GM12875 (cell line): Measurements from ENCODE around the gene CNTNAP2.

Experiments used
- H3K4me3 ChIP-seq: one replicate; pipeline ENCODE4 v1.5.1; 2011; ENCODE audit warnings: low read depth, low read length, control low read depth
- TF ChIP-seq, protein P1 (sequence below): IDR thresholded peaks from 2 replicates; pipeline ENCODE4 v1.5.1; 2011; ENCODE audit warnings: low read depth, mild to moderate bottlenecking, control low read depth, inconsistent platforms, low read length, moderate library complexity, borderline replicate concordance; ENCODE audit not compliant: insufficient read depth

Gene CNTNAP2

DNA sequence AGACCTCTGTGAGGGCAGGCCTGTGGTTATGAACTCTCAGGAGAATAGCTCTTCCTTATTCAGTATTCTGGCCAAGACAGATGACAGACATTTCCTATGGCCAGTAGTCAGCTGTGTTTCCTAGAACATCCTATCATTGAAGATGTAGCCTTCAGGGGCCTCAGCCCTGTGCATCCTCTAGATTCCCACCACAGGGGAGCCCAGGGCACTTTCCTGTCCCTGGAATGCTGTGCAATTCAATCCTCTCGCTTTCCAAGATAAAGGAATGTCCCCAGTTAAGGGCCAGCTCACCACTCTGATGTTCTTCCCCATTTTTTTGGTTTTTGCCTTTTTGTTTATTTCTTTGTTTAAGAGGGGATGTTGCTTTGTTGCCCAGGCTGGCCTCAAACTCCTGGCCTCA, 1895.2 kb downstream of the CNTNAP2 start:
- TF ChIP-seq, protein P1, sequence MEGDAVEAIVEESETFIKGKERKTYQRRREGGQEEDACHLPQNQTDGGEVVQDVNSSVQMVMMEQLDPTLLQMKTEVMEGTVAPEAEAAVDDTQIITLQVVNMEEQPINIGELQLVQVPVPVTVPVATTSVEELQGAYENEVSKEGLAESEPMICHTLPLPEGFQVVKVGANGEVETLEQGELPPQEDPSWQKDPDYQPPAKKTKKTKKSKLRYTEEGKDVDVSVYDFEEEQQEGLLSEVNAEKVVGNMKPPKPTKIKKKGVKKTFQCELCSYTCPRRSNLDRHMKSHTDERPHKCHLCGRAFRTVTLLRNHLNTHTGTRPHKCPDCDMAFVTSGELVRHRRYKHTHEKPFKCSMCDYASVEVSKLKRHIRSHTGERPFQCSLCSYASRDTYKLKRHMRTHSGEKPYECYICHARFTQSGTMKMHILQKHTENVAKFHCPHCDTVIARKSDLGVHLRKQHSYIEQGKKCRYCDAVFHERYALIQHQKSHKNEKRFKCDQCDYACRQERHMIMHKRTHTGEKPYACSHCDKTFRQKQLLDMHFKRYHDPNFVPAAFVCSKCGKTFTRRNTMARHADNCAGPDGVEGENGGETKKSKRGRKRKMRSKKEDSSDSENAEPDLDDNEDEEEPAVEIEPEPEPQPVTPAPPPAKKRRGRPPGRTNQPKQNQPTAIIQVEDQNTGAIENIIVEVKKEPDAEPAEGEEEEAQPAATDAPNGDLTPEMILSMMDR: no peak

GRCh38 chr7:148014001-148014400, 1897.4 kb downstream of the CNTNAP2 start:
- TF ChIP-seq, protein P1: no peak
- no peak overlapping the region for H3K4me3 ChIP-seq

More for the DNA sequence above, 1895.2 kb downstream of the CNTNAP2 start:
- no peak overlapping the region for H3K4me3 ChIP-seq

DNA sequence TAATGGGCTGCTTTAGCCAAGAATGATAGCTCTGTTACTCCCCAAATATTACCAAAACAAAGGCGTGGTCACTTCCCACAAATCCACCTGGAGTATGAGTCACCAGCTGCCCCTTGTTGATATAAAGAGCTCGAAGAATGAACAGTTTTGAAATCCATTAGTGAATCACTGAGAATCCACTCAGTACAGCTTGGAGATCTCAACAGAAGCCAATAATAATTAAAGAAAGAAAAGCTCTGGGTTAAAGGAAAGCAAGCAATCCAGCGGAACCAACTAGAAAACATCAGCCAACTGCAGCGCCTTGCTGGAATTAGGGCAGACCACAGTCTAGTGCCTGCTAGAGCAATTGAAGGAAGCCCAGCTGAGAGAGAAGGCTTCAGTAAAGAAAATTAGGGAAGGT, 1897.9 kb downstream of the CNTNAP2 start:
- TF ChIP-seq, protein P1: no peak
- H3K4me3 ChIP-seq: no peak overlapping the region

DNA sequence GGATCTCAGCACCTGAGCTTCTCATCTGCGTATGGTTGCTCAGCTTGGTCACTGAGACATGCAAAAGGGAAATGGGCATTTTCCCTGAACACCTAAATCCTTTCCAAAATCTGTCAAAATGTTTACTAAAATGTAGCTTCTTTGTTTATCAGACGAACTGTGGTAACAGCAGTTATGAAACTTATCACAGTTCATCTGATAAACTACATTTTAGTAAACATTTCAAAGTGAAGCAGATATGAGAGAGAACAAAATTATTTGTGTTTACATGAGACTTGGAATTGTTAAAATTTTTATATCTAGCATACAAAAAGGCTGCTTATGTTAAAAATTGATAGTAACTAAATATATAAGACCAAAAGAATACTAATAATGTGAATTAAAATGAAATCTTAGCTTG, 1900.5 kb downstream of the CNTNAP2 start:
- H3K4me3 ChIP-seq: no peak overlapping the region
- TF ChIP-seq, protein P1: no peak

- TF ChIP-seq, protein P1: no peak
- no peak overlapping the region for H3K4me3 ChIP-seq
Measured at GRCh38 chr7:148020679-148021078, 1904.1 kb downstream of the CNTNAP2 start.

DNA sequence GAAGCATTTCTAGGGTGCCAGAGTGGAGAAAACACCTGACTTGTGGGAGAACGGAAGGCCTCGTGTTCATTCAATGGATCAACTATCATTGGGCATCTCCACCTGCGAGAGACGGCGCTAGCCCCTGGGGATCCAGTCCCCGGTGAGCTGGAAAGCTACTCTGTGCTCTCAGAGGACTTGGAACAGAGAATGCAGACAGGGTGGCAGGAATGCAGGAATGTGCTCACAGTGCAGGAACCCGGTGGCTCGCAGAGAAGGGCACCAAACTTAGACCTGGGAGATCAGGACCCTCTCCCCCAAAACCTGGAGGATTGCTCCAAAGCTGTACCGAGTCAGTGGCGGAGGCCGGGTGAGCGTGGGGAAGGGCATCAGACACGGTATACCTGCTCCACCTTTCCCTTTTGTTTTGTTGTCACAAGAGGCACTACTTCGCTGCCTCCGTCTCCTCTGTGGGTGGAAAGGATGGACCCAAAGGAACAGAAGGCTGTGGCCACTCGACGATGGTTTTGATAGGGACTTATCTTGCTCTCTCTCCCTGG, 1905.0 kb downstream of the CNTNAP2 start:
- no peak overlapping the region for H3K4me3 ChIP-seq
- TF ChIP-seq, protein P1: no peak

- no peak overlapping the region for H3K4me3 ChIP-seq
- TF ChIP-seq, protein P1: no peak
Measured at GRCh38 chr7:148022832-148023231, 1906.2 kb downstream of the CNTNAP2 start.
